GM12873 (cell line): ENCODE data around the gene CTPS1.

Source experiments
- TF ChIP-seq, protein P1 (sequence below): IDR thresholded peaks from 2 replicates; pipeline ENCODE4 v1.5.1; 2012; ENCODE audit warnings: low read depth, mild to moderate bottlenecking, moderate library complexity, low read length, control low read depth; ENCODE audit not compliant: insufficient read depth; ENCODE audit errors: missing control alignments

The CTPS1 gene

DNA sequence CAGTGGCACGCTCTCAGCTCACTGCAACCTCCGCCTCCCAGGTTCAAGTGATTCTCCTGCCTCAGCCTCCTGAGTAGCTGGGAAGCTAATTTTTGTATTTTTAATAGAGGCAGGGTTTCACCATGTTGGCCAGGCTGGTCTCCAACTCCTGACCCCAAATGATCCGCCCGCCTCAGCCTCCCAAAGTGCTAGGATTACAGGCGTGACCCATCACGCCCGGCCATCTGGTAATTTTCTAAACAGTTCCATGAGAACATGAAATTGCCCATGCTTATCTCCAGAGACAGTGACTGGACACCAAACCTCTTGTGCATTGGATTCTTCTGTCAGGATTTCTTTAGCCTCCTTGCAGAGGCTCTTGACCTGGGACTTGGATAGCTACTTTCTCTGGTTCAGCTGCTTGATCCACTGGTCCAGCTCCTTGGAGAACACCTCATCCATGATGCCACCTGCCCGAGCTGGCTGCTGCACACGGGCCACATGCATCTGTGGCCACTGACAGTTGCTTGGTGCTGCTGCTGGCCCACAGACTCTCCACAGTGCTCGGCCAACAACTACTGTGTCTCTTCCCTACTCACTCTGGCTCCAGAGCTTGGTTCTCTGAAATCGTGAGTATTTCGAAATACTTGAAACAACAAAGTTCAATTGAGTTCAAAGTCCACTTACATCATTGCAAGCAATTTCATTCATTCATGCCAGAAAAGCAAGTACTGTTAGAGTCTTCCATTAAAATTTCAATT is 40.0 kb upstream of the CTPS1 start:
- TF ChIP-seq, protein P1, sequence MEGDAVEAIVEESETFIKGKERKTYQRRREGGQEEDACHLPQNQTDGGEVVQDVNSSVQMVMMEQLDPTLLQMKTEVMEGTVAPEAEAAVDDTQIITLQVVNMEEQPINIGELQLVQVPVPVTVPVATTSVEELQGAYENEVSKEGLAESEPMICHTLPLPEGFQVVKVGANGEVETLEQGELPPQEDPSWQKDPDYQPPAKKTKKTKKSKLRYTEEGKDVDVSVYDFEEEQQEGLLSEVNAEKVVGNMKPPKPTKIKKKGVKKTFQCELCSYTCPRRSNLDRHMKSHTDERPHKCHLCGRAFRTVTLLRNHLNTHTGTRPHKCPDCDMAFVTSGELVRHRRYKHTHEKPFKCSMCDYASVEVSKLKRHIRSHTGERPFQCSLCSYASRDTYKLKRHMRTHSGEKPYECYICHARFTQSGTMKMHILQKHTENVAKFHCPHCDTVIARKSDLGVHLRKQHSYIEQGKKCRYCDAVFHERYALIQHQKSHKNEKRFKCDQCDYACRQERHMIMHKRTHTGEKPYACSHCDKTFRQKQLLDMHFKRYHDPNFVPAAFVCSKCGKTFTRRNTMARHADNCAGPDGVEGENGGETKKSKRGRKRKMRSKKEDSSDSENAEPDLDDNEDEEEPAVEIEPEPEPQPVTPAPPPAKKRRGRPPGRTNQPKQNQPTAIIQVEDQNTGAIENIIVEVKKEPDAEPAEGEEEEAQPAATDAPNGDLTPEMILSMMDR = no peak

DNA sequence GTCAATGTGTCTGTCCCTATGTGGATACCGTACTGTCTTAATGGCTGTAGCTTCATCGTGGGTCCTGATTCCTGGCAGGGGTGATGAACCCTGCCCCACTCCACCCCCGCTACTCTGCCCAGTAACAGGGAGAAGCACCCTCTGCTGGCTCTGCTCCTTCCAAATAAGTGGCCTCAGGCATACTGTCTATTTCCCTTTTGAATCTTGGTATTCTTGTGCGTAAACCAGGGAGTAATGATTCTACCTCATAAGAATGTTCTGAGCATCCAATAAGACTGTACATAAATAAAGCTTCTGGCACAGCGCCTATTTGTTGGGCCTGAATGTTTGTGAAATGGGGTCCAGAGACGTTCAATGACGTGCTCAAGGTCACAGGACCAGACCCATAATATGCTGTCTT is 35.2 kb upstream of the CTPS1 start:
- TF ChIP-seq, protein P1 = no peak

DNA sequence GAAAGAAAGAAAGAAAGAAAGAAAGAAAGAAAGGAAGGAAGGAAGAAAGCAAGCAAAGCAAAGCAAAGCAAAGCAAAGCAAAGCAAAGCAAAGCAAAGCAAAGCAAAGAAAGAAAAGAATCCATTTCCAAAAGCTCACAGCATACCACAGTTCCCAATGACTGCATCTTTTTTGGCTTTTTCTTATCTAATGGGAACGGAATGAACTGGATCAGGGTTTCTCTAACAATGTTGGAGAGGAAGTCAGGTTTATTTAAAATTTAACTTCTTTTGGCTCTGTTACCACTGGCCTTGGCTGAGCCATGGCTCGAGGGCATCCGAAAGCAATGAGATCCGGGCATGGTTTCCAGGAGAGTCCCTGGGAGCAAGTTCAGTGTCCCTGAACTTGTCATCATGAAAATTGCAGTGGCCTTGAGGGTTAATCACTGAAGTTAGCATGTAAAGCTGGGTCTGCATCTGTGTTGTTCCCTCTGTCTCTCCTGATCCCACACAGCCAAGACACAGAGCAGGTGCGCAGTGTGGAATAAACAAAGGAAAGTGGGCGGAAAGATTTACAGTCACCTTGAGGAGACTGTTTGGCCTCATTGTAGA is 34.6 kb upstream of the CTPS1 start:
- TF ChIP-seq, protein P1 = no peak

DNA sequence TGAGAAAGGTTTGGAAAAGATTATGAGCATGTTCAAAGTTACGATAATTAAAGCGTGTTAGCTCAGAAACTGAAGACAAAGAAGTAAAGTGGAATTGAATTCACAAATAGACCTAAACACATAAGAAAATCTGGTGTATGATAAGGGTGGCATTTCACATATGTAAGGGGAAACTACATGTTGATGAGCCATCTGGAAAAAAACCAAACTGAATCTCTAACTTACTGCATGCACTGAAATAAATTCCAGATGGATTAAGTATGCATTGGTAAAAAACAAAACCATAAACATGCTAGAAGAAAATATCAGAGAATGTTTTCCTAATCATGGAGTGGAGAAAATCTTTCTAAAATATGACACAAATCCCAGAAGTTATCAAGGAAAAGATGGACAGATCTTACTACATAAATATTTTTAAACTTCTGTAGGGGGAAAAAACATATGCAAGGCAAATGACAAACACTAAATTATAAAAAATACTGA is 34.0 kb upstream of the CTPS1 start:
- TF ChIP-seq, protein P1 = no peak

DNA sequence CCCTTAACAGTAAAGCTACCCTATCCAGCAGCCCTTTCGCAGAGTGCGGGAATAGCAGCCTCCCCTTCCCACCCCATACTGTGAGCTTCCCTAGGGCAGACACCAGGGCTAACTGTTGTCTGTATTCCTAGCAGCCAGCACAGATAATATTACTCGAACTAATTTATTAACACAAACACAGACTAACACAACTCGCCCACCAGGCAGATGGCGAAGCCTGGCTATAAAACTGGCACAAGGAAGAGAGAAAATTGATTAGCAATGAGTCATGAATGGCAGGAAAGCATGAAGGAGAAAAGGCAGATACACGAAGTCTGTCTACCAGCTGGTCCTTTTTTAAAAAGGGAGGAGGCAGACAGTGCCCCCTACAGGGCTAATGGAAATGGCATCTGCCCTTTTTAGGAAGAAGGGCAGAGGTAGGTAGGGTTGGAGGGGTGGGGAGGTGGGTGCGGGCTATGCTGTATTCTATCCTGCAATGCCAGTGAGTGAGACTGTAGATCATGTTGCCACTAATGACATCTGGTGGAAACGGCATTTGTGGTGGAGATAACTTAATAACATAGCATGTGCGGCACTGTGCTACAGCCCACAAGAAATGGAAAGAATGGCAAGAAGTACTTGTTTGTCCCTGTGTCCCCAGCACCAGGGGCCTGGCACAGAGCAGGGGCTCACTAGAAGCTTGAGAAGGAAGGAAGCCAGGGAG is 30.6 kb upstream of the CTPS1 start:
- TF ChIP-seq, protein P1 = peak; percentile 71

DNA sequence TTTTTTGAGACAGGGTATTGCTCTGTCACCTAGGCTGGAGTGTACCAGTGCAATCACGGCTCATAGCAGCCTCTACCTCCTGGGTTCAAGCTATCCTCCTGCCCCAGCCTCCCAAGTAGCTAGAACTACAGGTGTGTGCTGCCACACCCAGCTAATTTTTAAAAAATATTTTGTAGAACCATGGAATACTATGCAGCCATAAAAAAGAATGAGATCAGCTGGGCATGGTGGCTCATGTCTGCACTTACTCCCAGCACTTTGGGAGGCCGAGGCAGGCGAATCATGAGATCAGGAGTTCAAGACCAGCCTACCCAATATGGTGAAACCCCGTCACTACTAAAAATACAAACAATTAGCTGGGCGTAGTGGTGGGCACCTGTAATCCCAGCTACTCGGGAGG is 29.9 kb upstream of the CTPS1 start:
- TF ChIP-seq, protein P1 = no peak
